NCI-H1694 (cell line): ENCODE data around the gene CCNF.

Experiments used
- DNase-seq: peaks from one replicate; lab custom pipeline; 2025; lab: John Stamatoyannopoulos, UW

The CCNF gene

DNA sequence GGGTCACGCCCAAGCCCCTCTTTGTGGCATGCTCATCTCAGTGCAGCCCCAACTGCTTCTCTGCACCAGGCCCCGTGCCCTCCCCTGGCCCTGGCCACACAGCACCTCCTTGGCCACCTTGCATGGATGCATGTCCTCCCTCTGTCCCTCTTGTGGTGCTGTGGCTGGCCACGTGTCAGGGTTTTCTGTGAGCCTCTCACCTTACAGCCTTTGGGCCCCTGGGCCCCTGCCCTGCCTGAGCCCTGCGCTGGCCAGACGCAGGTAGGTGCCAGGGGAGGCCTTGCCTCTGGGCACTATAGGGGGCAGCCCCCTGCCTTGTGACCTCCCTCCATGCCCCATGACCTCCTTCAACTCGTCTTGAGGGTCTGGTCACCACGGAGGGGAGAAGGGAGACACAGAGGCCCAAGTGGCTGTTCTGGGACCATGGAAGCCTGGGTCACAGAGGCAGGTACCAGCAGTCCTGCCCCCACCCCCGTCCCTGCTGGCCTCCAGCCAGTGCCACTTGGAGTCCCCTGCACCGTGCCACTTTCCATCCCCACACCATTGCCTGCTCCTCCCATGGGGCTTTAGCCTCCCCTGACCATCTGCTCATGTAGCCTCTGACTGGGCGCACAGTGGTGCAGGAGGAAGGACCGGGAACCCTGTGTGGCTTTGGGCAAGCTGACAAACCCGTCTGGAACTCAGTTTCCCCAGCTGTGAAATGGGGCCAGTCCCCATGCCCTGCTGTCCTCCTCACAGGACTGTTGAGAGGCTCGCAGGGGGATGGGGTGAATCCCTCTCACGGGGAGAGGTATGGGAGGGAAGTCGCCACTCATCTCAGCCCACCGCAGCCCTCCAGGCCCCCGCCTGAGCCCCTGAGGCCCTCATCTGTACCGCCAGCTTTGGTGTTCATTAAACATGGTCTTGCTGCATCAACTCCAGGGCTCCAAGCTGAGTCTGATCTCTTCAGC lies 73.0 kb downstream of the CCNF start:
- DNase-seq, result no peak

DNA sequence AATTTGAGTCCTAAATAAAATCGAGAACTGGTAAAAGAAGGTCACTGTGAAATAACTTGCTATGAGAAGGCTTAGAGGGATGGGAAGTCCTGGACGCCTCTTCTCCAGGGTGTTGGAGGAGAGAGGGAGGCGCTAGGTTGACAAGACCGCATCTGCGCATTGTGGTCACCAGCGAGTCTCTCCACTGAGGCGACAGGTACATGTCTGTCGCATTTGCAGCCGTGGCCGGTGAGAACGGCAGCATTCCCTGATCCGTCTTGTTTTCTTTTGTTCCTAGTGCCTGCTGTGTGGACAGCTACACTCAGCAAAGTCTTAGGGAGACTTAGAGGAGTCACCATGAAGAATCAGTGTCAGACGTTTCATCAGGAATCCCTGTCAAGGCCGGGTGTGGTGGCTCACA lies 76.4 kb downstream of the CCNF start:
- DNase-seq, result no peak

DNA sequence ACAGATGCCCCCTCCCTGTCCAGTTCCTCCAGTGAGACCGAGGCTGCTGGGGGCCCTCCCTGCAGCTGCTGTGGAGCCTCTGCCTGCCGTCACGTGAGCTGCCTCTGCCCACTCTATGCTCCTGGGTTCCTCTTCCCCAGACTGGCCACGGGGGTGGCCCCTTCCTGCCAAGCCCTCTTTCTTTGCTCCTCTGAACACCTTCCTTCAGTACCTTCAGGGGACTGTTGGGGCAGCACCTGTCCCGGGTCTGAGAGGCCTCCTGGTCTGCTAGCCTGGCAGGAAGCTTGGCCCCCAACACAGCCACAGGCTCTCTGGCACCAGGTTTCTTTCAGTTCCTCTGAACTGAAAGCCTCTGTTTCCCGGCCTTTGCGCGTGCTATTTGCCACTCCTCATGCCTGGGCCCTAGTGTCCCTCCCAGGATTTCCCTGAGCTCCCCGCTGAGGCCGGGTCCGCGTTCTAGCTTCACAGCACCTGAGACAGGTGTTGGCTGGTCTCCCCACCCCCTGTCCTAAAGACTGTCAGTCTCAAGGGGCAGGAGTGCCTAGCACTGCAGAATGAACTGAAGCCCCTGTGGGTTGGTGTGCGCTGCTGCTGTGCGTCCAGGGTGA lies 77.9 kb downstream of the CCNF start:
- DNase-seq, result no peak

DNA sequence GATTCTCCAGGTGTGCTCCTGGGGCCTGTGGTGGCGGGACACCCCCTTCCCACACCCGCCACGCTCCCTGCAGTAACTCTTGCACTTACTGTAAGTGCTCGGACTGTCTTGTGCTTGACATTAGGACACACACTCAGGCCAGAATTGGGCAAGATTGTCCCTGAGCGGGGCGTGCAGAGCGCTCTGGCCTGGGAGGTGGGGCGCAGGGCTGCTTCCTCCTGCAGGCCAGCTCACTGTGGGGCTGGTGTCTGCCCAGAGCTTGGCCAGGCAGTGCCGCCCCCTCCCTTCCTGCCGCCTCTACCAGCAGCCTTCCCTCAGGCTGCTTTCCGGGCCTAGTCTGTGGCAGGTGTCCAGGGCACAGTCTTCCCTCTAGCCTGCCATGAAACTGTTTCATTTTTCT lies 78.4 kb downstream of the CCNF start:
- no peak for DNase-seq
